HG03108 (cell line): ENCODE results near the gene CCNI2.

ENCODE experiments used
- ATAC-seq: cut with Tn5 transposase; IDR thresholded peaks from one replicate; pipeline ENCODE4 v1.9.1; 2021; ENCODE audit warnings: moderate library complexity; ENCODE audit not compliant: unreplicated experiment

The CCNI2 gene, protein sequence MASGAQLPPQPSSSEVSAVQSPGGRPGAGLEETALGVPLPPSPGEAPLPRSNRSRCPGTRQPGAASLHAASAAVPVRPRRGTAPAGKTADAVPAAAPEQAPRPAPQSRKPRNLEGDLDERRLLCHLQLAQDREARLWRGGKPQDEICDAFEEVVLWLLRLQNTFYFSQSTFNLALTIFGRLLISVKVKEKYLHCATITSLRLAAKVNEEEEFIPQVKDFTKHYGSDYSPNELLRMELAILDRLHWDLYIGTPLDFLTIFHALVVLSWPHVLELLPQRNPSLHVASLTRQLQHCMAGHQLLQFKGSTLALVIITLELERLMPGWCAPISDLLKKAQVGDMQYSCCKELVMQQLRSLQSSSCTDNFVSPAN

DNA sequence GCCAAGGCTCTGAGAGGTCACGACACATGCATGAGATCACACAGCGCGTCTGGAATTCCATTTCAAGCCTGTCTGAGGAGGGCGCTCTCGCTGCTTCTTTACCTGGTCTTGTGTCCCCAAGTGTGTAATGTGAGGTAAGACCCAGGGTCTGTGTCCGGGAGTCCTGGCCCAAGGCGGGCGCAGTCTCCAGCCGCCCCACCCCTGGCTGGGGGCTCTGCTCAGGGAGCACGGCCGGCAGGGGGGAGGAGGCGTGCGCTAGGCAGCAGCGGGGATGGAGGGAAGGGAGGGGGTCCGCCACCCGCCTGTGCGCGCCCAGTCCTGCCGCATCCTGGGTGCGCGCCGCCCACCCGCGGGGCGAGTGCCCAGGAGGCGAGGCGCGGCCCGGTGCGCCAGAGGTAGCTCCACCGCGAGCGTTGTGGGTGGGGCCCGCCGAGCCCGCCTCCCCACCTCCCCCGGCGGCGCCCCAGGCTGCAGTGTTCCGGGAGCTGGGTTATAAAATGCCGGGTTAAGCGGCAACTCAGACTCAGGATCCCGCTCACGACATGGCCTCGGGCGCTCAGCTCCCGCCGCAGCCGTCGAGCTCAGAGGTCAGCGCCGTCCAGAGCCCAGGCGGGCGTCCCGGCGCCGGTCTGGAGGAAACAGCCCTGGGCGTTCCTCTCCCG, at the start of gene CCNI2:
Gene CCNI2 (plus strand): TSS at position 473 of the 662 bp plus-strand sequence. CDS start 70 bp downstream, at position 543.
- ATAC-seq, result no peak

DNA sequence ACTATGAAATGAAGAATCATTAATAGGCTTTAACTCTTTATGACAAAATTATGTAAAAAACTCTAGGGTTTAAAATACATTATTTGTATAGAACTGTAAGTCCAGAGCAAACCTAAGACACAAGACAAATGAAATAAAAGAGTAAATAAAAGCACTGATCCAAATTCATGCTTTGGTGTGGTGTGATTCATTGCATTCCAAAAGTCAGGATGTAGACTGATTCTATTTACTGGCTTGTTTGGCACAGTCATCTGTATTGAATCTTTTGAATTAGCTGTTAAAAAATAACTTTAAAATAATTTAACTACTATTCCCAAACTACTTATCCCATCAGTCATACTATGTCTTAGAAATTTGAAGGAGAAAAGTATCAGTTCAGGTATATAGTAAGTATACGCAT, 42.4 kb upstream of the CCNI2 start:
- no peak for ATAC-seq

DNA sequence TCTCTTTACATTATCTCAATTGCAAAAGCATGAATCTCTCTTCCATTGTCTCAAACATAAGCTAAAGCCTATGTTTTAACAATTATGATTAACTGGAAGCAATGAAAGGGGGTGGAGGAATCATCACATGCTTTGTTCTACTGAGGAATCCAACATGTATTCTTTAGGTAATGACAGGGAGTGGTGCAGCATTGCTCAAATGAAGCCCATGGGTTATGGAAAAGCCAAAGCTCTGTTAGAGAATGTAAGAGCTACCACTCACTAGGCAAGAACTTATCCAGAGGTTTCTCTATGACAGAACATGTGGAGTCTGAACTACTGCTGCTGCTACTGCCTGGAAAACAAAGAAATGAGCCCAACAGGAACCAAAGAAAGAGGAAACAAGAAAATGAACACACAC, 38.6 kb upstream of the CCNI2 start:
- ATAC-seq, result no peak

DNA sequence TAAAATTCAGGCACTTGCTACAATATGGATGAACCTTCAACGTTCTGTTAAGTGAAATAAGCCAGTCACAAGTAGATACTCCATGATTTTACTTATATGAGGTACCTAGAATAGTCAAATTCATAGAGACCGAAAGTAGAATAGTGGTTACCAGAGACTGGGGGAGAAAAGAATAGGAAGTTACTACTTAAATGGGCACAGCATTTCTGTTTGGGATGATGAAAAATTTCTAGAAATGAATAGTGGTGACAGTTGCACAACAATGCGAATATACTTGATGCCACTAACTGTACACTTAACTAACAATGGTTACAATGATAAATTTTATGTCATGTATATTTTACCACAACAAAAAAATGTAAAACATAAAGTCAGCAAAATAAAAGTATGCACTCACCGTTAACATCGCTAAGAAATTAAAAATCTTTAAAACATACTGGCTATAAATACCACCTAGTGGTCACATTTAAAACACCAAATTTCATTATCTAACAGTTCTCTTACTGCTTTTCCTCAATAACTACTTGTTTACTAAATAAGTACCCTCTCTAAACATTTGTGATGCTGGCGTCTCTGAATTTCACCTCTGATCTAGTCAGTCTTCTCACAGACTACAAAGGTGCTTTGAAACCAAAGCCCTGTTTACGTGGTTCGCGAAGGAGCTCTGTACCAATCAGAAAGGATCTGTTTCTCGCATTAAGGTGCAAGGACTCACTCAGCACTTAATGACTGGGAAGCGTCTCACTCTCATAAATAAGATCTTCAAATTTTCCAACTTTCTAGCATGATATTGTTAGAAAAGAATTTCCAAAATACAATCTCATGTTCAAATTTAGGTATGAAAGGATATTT, 32.5 kb upstream of the CCNI2 start:
- no peak for ATAC-seq

DNA sequence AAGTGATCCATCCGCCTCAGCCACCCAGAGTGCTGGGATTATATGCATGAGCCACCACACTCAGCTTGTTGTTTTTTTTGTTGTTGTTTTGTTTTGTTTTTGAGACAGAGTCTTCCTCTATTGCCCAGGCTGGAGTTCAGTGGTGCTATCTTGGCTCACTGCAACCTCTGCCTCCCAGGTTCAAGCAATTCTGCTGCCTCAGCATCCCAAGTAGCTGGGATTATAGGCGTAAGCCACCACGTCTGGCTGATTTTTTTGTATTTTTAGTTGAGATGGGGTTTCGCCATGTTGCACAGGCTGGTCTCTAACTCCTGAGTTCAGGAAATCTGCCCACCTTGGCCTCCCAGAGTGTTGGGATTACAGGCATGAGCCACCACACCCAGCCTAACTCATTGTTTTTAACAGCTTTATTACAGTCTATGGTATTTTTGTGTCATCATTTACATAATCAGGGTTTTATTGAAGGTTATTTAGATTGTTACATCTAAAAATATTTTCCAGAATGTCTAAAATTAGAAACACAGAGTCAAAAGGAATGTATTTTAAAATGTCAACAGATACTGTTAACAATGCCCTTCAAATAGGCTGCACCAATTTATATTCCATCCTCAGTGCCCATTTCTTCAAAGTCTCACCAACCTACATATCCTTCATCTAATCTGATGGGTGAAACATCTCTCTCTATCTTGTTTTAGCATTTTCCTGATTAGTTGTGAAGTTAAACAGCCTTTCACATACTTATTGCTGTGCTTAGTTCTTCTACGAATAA, 28.5 kb upstream of the CCNI2 start:
- no peak for ATAC-seq

DNA sequence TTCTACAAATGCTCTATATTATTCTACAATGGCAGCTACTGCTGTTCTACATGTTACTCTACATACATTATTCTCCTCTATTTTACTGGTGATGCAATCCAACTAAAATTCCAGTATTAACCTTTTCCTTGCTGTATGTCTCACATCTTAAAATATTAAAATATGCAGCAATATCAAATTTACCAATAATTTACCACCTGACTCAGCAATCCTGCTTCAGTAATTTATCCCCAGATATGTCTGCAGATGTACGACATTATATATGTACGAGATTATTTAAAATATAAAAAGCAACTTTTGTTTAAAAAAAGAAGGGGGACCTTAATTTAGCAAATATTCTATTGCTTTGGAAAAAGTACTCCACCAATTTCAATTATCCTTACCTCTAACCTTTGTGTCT, 21.5 kb upstream of the CCNI2 start:
- no peak for ATAC-seq

DNA sequence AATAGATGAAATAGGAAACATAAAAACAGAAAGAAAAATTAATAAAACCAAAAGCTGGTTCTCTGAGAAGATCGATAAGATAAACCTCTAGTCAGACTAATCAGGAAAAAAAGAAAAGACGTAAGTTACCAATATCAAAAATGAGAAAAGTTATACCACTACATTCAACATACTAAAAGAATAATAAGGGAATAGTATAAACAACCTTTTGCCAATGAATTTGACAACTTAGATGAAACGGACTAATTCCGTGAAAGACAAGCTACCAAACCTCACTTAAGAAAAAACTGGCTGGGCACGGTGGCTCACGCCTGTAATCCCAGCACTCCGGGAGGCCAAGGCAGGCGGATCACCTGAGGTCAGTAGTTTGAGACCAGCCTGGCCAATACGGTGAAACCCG, 17.3 kb upstream of the CCNI2 start:
- ATAC-seq, result no peak

DNA sequence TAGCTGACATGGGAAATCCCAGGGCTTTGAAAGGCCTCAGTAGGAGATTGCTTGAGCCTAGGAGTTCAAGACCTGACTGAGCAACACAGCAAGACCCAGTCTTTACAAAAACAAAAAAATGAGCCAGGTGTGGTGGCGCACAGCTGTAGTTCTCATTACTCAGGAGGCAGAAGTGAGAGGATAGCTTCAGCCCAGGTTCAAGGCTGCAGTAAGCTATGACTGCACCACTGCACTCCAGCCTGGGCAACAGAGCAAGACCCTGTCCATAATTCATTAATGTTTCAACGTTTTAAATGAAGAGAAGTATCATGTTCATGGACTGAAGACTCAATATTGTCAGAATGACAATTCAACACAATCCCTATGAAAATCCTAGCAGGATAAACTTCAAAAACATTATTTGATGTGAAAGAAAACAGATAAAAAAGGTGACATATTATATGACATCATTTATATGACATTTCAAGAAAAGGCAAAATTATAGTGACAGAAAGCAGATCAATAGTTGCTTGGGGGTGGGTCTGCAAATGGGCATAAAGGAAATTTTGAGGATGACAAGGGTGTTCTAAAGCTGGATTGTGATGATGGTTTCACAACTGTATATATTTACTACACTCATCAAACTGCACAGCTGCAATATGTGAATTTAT, 13.6 kb upstream of the CCNI2 start:
- ATAC-seq, result no peak

DNA sequence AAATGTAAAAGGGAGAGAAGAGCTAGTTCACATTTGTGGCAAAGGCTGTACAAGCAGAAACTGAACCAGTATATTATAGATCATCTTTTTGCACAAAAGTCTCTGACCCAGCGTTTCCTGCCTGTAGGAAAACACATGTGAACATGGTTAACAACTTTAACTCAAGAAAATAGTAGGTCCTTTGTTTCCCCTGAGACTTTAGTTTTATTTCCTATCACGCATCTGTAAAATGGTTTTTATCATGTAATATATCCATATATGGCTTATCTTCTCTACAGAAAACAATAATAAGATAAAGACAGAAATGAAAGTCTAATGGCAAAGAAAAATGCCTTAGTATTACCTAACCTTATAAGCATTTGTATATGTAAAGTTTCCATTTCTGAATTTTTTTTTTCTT, 12.5 kb upstream of the CCNI2 start:
- ATAC-seq, result no peak

DNA sequence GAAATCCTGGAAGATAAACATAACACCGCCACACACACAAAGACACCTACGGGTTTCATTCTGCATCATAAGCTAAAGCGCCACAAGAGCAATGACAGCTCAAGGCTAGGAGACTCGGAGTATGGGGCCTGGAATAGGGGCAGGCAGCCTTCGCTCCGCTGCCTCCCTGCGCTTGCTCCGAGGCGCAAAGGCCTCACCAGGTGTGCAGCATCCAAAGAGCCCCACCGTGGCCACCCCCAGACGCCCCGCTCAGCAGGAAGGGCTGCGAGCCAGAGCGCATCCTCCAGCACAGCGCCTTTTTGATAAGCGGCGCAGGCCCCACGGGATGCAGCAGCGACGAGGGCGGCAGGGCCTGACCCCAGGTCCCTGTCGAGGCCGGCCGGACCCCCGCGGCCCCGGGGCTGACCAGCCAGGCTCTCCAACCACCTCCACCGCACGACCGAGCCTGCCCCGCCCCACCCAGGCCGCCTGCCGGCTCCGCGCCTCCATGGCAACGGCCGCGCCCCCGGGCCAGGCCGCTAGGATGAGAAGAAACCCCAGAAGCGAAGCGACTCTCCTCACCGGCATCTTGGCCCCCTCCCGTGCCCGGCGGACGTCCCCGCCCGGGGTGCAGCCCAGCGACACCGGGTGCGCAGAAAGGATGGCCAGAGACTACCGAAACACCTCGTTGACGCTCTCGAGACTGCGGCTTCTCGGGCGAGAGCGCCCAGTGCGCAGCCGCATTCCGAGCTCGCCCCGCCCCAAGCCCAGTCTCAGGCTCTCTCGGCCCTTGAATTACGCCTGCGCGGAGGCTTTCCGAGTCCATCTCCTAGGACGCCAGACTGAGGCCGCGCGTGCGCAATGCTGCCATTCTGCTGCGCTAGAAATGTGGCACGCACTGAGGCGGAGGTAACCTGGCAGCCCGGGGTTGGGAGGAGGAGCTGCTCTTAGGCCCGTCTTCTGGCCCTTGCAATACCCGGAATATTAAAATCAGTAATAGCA, 10.1 kb upstream of the CCNI2 start, which contains the start of gene KIF3A:
Gene KIF3A (minus strand): TSS at position 694 of the 981 bp plus-strand sequence. CDS start 127 bp downstream, at position 567.
- peak; percentile 87 for ATAC-seq

DNA sequence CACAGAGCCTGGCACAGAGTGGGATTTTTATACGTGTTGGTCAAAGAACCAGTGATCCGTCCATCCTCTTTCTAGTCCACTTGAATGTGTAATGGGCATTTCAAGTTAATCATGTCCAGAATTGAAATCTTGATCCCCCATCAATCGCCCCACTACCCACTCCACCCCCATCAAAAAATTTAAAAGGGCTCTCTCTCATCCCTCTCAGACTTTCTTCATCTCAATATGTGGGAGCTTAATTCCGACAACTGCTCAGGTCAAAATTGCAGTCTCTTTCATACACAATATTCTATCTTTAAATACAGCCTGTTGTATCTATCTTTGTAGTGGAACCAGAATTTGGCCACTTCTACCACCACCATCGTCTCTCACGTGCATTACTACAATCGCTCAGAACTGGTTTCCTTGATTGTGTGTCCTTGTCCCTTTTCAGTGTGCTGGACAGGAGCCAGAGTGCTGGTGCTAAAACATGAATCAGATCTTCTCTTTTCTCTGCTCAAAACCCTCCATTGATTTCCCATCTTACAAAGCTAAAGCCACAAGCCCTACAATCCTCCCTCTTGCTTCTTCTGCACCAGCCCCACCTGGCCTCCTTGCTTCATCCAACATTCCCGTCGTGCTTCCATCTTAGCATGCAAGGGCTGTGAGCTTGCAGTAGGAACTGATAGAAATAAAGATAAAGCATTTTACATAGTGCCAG, 9.1 kb upstream of the CCNI2 start:
- ATAC-seq, result no peak

DNA sequence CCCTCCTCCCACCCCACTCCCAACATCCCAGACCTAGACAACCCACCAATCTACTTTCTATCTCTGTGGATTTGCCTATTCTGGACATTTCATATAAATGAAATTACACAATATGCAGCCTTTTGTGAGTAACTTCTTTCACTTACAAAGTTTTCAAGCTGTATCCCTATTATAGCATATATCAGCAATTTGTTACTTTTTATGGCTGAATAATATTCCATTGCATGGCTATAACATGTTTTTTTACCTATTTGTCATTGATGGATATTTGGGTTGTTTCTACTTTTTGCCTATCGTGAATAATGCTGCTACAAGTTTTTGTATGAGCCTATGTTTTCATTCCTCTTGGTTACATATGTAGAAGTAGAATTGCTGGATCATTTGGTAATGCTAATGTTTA, 8.0 kb upstream of the CCNI2 start:
- ATAC-seq, result no peak

DNA sequence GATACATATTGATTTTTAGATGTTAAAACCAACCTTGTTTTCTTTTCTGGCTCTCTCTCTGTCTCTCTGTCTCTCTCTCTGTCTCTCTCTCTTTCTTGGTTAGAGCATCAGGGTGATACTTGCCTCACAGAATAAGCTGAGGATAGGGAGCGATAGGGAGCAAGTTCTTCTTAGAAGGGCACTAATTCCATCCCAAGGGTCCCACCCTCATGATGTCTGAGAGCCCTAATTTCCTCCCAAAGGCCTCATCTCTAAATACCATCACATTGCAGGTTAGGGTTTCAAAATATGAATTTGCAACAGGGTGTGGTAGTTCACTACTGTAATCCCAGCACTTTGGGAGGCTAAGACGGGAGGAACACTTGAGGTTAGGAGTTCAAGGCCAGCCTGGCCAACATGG, 5.1 kb upstream of the CCNI2 start:
- no peak for ATAC-seq

DNA sequence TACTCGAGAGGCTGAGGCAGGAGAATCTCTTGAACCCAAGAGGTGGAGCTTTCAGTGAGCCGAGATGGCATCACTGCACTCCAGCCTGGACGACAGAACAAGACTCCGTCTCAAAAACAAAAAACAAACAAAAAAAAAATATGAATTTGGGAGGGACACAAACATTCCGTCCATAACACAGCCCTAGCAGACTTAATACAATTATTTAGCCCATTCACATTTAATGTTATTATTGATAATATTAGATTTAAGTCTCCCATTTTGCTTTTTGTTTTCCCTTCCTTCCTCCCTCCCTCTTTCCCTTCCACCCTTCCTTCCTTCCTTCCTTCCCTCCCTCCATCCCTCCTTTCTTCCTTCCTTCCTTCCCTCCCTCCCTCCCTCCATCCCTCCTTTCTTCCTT, 4.6 kb upstream of the CCNI2 start:
- ATAC-seq, result no peak

DNA sequence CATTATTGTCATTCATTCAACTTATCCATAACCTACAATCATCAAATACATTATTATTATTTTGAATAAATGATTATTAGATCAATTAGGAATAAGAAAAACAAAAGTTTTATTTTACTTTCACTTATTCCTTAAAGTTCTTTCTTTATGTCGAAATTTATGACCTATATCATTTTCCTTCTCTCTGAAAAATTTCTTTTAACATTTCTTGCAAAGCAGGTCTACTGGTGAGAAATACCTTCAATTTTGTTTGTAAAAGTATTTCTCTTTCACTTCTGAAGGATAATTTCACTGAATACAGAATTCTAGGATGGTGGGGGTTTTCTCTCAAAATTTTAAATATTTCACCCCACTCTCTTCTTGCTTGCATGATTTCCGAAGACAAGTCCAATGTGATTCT, 2.6 kb upstream of the CCNI2 start:
- no peak for ATAC-seq

DNA sequence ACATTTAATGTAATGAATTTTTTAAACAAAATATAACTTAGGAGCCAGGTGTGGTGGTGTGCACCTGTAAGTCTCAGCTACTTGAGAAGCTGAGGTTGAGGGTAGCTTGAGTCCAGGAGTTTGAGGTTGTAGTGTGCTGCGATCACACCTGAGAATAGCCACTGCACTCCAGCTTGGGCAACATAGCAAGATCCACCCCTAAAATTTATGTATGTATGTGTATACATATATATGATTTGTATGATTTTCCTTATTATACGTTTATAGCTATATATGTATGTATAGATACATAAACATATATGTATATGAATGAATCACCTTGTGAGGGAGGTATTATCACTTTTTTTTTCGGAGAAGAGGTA, 653 bp upstream of the CCNI2 start:
- no peak for ATAC-seq

DNA sequence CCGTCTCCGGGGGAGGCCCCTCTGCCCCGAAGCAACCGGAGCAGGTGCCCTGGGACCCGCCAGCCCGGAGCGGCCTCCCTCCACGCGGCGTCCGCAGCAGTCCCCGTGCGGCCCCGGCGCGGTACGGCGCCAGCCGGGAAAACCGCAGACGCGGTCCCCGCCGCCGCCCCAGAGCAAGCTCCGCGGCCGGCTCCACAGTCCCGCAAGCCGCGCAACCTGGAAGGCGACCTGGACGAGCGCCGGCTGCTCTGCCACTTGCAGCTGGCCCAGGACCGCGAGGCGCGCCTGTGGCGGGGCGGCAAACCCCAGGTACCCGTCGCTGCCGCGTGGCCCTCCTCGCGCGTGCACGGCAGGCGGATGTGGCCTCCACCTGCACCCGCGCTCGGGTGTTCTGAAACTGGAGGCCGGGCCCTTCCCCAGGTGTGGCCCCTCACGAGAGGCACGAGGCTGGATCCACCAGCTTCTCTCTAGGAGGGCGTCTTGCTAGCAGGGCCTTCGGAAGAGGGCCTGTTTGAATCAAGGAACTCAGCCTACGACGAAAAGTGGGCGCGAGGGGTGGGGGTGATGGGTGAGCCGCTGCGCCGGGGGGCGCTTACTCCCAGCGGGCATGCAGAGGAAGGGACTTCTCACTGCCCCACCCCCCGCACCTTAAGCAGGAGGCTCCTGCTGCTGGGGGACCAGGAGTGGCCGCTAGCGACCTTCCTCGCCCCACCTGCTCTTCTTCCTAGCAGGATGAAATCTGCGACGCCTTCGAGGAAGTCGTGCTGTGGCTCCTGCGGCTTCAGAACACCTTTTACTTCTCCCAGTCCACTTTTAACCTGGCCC, 602 bp downstream of the CCNI2 start:
- no peak for ATAC-seq

DNA sequence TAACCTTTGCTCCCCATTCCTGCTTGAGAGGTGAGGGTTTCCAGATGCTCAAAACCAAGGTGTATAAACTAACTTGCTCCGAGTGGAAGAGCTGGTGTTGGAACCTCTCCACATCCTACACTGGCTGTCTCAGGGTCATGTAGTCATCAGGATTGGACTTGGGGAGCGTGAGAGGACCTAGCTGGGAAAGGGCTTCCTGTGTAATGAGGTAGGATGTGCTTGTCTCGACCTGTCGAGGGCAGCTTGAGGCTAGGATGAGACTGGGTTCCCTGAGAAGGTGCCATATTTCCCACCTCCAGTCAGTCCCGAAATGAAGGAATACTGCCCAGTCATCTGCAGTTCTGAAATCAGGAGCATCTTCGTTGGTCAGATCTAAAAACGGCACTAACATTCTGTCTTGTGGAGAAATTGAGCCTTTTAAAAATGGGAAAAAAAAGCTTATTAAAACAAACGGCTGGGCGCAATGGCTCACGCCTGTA, 1.3 kb downstream of the CCNI2 start:
- ATAC-seq, result no peak
